GM23338 (cell line): ENCODE results near the gene FAM83C.

ENCODE experiments used
- CREB1 ChIP-seq: fragments of 250-450 bp; sonication (Bioruptor Pico); IDR thresholded peaks from 2 replicates; pipeline ENCODE4 v1.5.0; 2020; ENCODE audit warnings: low read depth, mild to moderate bottlenecking, moderate library complexity
- CTCF ChIP-seq, 2 experiments: fragments of 200-600 bp in 1 of 2; sonication (generic) in 1 of 2; conservative IDR thresholded peaks; 2 replicates each; pipeline versions ENCODE4 v1.5.1 to v1.6.1; 2016 to 2017; ENCODE audit warnings: antibody characterized with exemption in 2 of 2, low read depth in 2 of 2, mild to moderate bottlenecking in 2 of 2, moderate library complexity in 1 of 2
- EZH2 ChIP-seq: fragments of 200-600 bp; sonication (generic); IDR thresholded peaks from one replicate; pipeline ENCODE4 v1.8.0; 2017; ENCODE audit warnings: antibody characterized with exemption, mild to moderate bottlenecking, low read depth; ENCODE audit not compliant: unreplicated experiment
- EZH2phosphoT487 ChIP-seq: fragments of 200-600 bp; sonication (generic); IDR thresholded peaks from one replicate; pipeline ENCODE4 v1.8.1; 2018; ENCODE audit warnings: antibody characterized with exemption; ENCODE audit not compliant: unreplicated experiment
- POLR2AphosphoS5 ChIP-seq: IDR thresholded peaks from 2 replicates; pipeline ENCODE4 v1.6.1; 2016; ENCODE audit warnings: antibody characterized with exemption, low read depth
- ZNF331 ChIP-seq: fragments of 250-450 bp; sonication (Bioruptor Pico); IDR thresholded peaks from 2 replicates; pipeline ENCODE4 v1.5.0; 2020; ENCODE audit warnings: low read depth, mild to moderate bottlenecking, moderate library complexity
- TF ChIP-seq, protein P1 (sequence below): IDR thresholded peaks from one replicate; pipeline ENCODE4 v1.6.1; 2018; ENCODE audit warnings: antibody characterized with exemption; ENCODE audit not compliant: unreplicated experiment
- TF ChIP-seq, protein P2 (sequence below): IDR thresholded peaks from 2 replicates; pipeline ENCODE4 v1.6.1; 2016; ENCODE audit warnings: antibody characterized with exemption

DNA sequence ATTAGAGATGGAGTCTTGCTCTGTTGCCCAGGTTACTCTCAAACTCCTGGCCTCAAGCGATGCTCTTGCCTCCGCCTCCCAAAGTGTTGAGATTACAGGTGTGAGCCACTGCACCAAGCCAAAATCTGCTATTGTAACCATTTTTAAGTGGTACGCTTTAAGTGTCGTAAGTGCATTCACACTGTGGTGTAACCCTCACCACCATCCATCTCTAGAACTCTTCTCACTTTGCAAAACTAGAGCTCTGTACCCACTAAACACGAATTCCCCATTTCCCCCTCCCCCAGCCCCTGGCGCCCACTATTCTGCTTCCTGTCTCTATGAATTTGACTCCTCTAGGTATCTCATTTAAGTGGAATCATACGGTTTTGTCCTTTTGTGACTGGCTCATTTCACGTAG, 2.8 kb upstream of the FAM83C start:
- TF ChIP-seq CTCF (conservative IDR thresholded peaks at IDR 0.05; ENCODE audit: low read depth in 2 of 2) (no peak), POLR2AphosphoS5 (no peak), EZH2 (no peak), EZH2phosphoT487 (no peak), CREB1 (CRISPR knock-in tag) (no peak), ZNF331 (CRISPR knock-in tag) (no peak)
- TF ChIP-seq, protein P1, sequence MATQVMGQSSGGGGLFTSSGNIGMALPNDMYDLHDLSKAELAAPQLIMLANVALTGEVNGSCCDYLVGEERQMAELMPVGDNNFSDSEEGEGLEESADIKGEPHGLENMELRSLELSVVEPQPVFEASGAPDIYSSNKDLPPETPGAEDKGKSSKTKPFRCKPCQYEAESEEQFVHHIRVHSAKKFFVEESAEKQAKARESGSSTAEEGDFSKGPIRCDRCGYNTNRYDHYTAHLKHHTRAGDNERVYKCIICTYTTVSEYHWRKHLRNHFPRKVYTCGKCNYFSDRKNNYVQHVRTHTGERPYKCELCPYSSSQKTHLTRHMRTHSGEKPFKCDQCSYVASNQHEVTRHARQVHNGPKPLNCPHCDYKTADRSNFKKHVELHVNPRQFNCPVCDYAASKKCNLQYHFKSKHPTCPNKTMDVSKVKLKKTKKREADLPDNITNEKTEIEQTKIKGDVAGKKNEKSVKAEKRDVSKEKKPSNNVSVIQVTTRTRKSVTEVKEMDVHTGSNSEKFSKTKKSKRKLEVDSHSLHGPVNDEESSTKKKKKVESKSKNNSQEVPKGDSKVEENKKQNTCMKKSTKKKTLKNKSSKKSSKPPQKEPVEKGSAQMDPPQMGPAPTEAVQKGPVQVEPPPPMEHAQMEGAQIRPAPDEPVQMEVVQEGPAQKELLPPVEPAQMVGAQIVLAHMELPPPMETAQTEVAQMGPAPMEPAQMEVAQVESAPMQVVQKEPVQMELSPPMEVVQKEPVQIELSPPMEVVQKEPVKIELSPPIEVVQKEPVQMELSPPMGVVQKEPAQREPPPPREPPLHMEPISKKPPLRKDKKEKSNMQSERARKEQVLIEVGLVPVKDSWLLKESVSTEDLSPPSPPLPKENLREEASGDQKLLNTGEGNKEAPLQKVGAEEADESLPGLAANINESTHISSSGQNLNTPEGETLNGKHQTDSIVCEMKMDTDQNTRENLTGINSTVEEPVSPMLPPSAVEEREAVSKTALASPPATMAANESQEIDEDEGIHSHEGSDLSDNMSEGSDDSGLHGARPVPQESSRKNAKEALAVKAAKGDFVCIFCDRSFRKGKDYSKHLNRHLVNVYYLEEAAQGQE: no peak
- TF ChIP-seq, protein P2, sequence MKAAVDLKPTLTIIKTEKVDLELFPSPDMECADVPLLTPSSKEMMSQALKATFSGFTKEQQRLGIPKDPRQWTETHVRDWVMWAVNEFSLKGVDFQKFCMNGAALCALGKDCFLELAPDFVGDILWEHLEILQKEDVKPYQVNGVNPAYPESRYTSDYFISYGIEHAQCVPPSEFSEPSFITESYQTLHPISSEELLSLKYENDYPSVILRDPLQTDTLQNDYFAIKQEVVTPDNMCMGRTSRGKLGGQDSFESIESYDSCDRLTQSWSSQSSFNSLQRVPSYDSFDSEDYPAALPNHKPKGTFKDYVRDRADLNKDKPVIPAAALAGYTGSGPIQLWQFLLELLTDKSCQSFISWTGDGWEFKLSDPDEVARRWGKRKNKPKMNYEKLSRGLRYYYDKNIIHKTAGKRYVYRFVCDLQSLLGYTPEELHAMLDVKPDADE: no peak
